Endothelial cell of umbilical vein (primary cell): ENCODE measurements around the gene NCLN. TPM values are rescaled to one million over a fixed set of nuclear protein-coding genes. Genes with fewer than 3 reads are reported as not detected.

Experiments used
- BruUV-seq: library from RNA; stranded (reverse); fragments of 400-500 nt; replicated peaks from 2 replicates; lab custom pipeline; 2021; lab: Mats Ljungman, UMichigan
- CTCF ChIA-PET: fragments of 300-600, 350-600 bp; sonication (Branson Sonifier 250); formaldehyde crosslinking; loops from one replicate; lab custom pipeline; 2021; ENCODE audit warnings: antibody characterized with exemption, inconsistent platforms; lab: Charles Lee
- POLR2A ChIA-PET: fragments of 300-600, 350-600 bp; sonication (Branson Sonifier 250); formaldehyde crosslinking; loops from one replicate; lab custom pipeline; 2021; ENCODE audit warnings: antibody characterized with exemption, inconsistent platforms; lab: Charles Lee
- DNase-seq: peaks from one replicate; pipeline ENCODE4 v3.0.0-alpha.2; 2011; ENCODE audit warnings: low read depth, low spot score
- FAIRE-seq: peaks from 2 replicates; lab custom pipeline; 2011; peaks lifted over from hg19 to GRCh38; lab: Jason Lieb, UNC
- H2AFZ ChIP-seq: 2 replicates; pipeline ENCODE4 v1.6.0; 2012; ENCODE audit warnings: low read depth, low read length, control low read depth, inconsistent platforms
- H3K27ac ChIP-seq: 2 replicates; pipeline ENCODE4 v1.5.1; 2011; ENCODE audit warnings: low read depth, mild to moderate bottlenecking, control low read depth, low read length, moderate library complexity; ENCODE audit not compliant: insufficient read depth
- H3K27me3 ChIP-seq, 2 experiments: 2 replicates each; pipeline versions ENCODE4 v1.6.0 to v1.6.1; 2011; ENCODE audit warnings: low read length in 2 of 2, mixed read lengths in 1 of 2; ENCODE audit not compliant: control insufficient read depth in 2 of 2, insufficient read depth in 2 of 2
- H3K36me3 ChIP-seq, 2 experiments: 2 replicates in 1 of 2; 3 replicates in 1 of 2; pipeline ENCODE4 v1.5.1; 2011; ENCODE audit warnings: low read length in 2 of 2, mild to moderate bottlenecking in 1 of 2, moderate library complexity in 1 of 2; ENCODE audit not compliant: control insufficient read depth in 2 of 2, insufficient read depth in 2 of 2; ENCODE audit errors: extremely low read depth in 1 of 2
- H3K4me1 ChIP-seq: 3 replicates; pipeline ENCODE4 v1.5.1; 2011; ENCODE audit warnings: mild to moderate bottlenecking, low read length; ENCODE audit not compliant: control insufficient read depth, insufficient read depth; ENCODE audit errors: extremely low read depth
- H3K4me2 ChIP-seq: 2 replicates; pipeline ENCODE4 v1.6.1; 2011; ENCODE audit warnings: low read length, control low read depth, mixed read lengths; ENCODE audit not compliant: insufficient read depth
- H3K4me3 ChIP-seq, 3 experiments: fragments of 200-600 bp in 1 of 3; sonication (generic), shearing (Covaris generic) in 1 of 3; replicated peaks in 1 of 3; 2 replicates each; pipeline ENCODE4 v1.5.1; 2011 to 2016; ENCODE audit warnings: control low read depth in 3 of 3, low read length in 3 of 3, mild to moderate bottlenecking in 2 of 3, inconsistent platforms in 1 of 3, low read depth in 1 of 3, moderate library complexity in 1 of 3; ENCODE audit not compliant: insufficient read depth in 1 of 3
- H3K79me2 ChIP-seq: 2 replicates; pipeline ENCODE4 v1.6.0; 2012; ENCODE audit warnings: low read length, inconsistent platforms; ENCODE audit not compliant: control insufficient read depth, insufficient read depth
- H3K9ac ChIP-seq: replicated peaks from 2 replicates; pipeline ENCODE3; 2011; ENCODE audit warnings: low read length, control low read depth; ENCODE audit not compliant: insufficient read depth; ENCODE audit errors: extremely low read depth
- H3K9me1 ChIP-seq: replicated peaks from 3 replicates; pipeline ENCODE4 v1.6.0; 2011; ENCODE audit warnings: mild to moderate bottlenecking, low read length; ENCODE audit not compliant: control insufficient read depth, insufficient read depth; ENCODE audit errors: extremely low read depth
- H3K9me3 ChIP-seq: replicated peaks from 2 replicates; pipeline ENCODE4 v1.5.1; 2012; ENCODE audit warnings: low read length, inconsistent platforms; ENCODE audit not compliant: control insufficient read depth, insufficient read depth
- H4K20me1 ChIP-seq: replicated peaks from 2 replicates; pipeline ENCODE3; 2011; ENCODE audit warnings: mild to moderate bottlenecking, low read length; ENCODE audit not compliant: control insufficient read depth, insufficient read depth; ENCODE audit errors: extremely low read depth
- CTCF ChIP-seq, 2 donors: IDR thresholded peaks; 1 replicate in 1 of 2; 2 replicates in 1 of 2; pipeline ENCODE4 v1.5.1; 2011; ENCODE audit warnings: low read length in 2 of 2, mild to moderate bottlenecking in 2 of 2, moderate library complexity in 2 of 2, control low read depth in 1 of 2, inconsistent platforms in 1 of 2, low read depth in 1 of 2; ENCODE audit not compliant: insufficient read depth in 1 of 2; ENCODE audit errors: extremely low read depth in 1 of 2
- EZH2 ChIP-seq: IDR thresholded peaks from 2 replicates; pipeline ENCODE4 v1.6.1; 2012; ENCODE audit warnings: borderline replicate concordance, low read depth, mild to moderate bottlenecking, moderate library complexity, low read length, inconsistent platforms; ENCODE audit not compliant: severe bottlenecking
- FOS ChIP-seq: IDR thresholded peaks from 2 replicates; pipeline ENCODE4 v1.6.1; 2011; ENCODE audit warnings: mild to moderate bottlenecking, low read length, moderate library complexity, borderline replicate concordance; ENCODE audit not compliant: insufficient read depth
- GATA2 ChIP-seq: IDR thresholded peaks from 2 replicates; pipeline ENCODE4 v1.7.0; 2011; ENCODE audit warnings: low read depth, mild to moderate bottlenecking, moderate library complexity, mixed read lengths, low read length; ENCODE audit not compliant: insufficient read length, insufficient read depth
- JUN ChIP-seq: IDR thresholded peaks from 2 replicates; pipeline ENCODE4 v1.6.1; 2011; ENCODE audit warnings: borderline replicate concordance, low read depth; ENCODE audit not compliant: insufficient read length, insufficient read depth
- MAX ChIP-seq: IDR thresholded peaks from 2 replicates; pipeline ENCODE4 v1.6.1; 2011; ENCODE audit not compliant: insufficient read depth, insufficient read length
- MYC ChIP-seq: IDR thresholded peaks from one replicate; pipeline ENCODE4 v1.6.1; 2011; ENCODE audit warnings: mild to moderate bottlenecking, low read depth, low read length
- POLR2A ChIP-seq: IDR thresholded peaks from 2 replicates; pipeline ENCODE4 v1.6.1; 2012; ENCODE audit warnings: low read depth, mild to moderate bottlenecking, control low read depth, low read length
- POLR2AphosphoS5 ChIP-seq: IDR thresholded peaks from 2 replicates; pipeline ENCODE4 v1.6.1; 2012; ENCODE audit warnings: low read depth, mild to moderate bottlenecking, control low read depth, low read length, moderate library complexity; ENCODE audit not compliant: insufficient read depth
- dilution Hi-C: fragments of 300-500 bp; cut with MboI; formaldehyde crosslinking; loops from one replicate; pipeline ENCODE4 v1.15.0; 2019; ENCODE audit warnings: low sequenced_read_pairs; ENCODE audit not compliant: extremely low pct_ligation_motif_present
- intact Hi-C: fragments of 100-400 bp; cut with micrococcal nuclease; formaldehyde crosslinking; loops from one replicate; pipeline ENCODE4 v1.10.0; 2022
- polyA plus RNA-seq, 4 experiments: library from polyadenylated mRNA; depleted of rRNA in 3 of 4; stranded (reverse) in 3 of 4; unstranded in 1 of 4; fragments of >200 nt; gene quantifications; 2 replicates each; pipeline versions ENCODE4 v1.2.1 to v1.2.3, GENCODE V29; 2011 to 2012; ENCODE audit warnings: missing spikeins in 1 of 4
- total RNA-seq: library from RNA; stranded (reverse); gene quantifications from 2 replicates; pipeline ENCODE4 v1.2.3, GENCODE V29; 2021

NCLN gene
- total and polyA plus RNA-seq, 2 donors (not counting 3 experiments of a cell fraction or from before 2014, with no cell fraction given): 97.2 to 102 TPM

GRCh38 chr19:3183721-3184641 is 1.7 kb upstream of the NCLN start:
- H3K36me3 ChIP-seq: no peaks in the 10 kb centered on the region
- no peak overlapping the region for H3K27ac ChIP-seq
- H3K9ac ChIP-seq: no peak overlapping the region
- H3K4me3 ChIP-seq: no peak overlapping the region
- ChIA-PET POLR2A (no interaction called here), CTCF (interaction anchor here (0.8 to 2.0 kb wide), 2 partner anchors 55 to 80 kb away, joined by 3 to 12 read pairs; no protein-coding TSS in a partner anchor)
- DNase-seq (no peak), FAIRE-seq (no peak)
- H2AFZ ChIP-seq: no peak overlapping the region
- no peaks in the 10 kb centered on the region for H3K9me1 ChIP-seq
- no peak for TF ChIP-seq EZH2
- TF ChIP-seq MAX: no peak
- TF ChIP-seq POLR2AphosphoS5: no peak
- TF ChIP-seq POLR2A: no peak
- no peak for TF ChIP-seq MYC
- TF ChIP-seq CTCF (IDR thresholded peaks at IDR 0.05; ENCODE audit: extremely low read depth in 1 of 2, insufficient read depth in 1 of 2, low read depth in 1 of 2, low read length in 2 of 2): no peak
- no peak for TF ChIP-seq JUN
- TF ChIP-seq GATA2: no peak
- no peak for TF ChIP-seq FOS
- intact Hi-C loops (no loop called here), dilution Hi-C loops (no loop called here)
- H3K79me2 ChIP-seq: peaks cover 31% of the 10 kb centered on the region
- peaks cover 12% of the 10 kb centered on the region for H3K4me1 ChIP-seq
- BruUV-seq: no TSS peak
- H3K4me2 ChIP-seq: no peak overlapping the region
- no peaks in the 10 kb centered on the region for H3K27me3 ChIP-seq
- no peaks in the 10 kb centered on the region for H4K20me1 ChIP-seq
- H3K9me3 ChIP-seq: no peaks in the 10 kb centered on the region
